A673 (cell line): Measurements from ENCODE around the gene UBD. TPM values are rescaled to one million over a fixed set of nuclear protein-coding genes. Genes with fewer than 3 reads are reported as not detected.

Source experiments
- BruUV-seq: library from RNA; stranded (reverse); fragments of 400-500 nt; replicated peaks from 2 replicates; lab custom pipeline; 2021; lab: Mats Ljungman, UMichigan
- CTCF ChIA-PET: fragments of 300-600 bp; sonication (Branson Sonifier 250); formaldehyde crosslinking; loops from one replicate; lab custom pipeline; 2022; ENCODE audit warnings: antibody characterized with exemption; lab: Charles Lee
- POLR2A ChIA-PET: fragments of 300-600 bp; sonication (Branson Sonifier 250); formaldehyde crosslinking; loops from one replicate; lab custom pipeline; 2022; ENCODE audit warnings: antibody characterized with exemption; ENCODE audit not compliant: low non-redundant PET; lab: Charles Lee
- DNase-seq: peaks from one replicate; pipeline ENCODE4 v3.0.0-alpha.2; 2015; ENCODE audit warnings: low spot score
- H3K27ac ChIP-seq: fragments of 200-600 bp; sonication (generic); 2 replicates; pipeline ENCODE4 v1.5.1; 2016; ENCODE audit warnings: mixed run types, low read depth, mild to moderate bottlenecking, mixed read lengths, antibody characterized with exemption, low read length; ENCODE audit not compliant: poor library complexity, severe bottlenecking
- H3K27me3 ChIP-seq: fragments of 200-600 bp; sonication (generic); replicated peaks from 2 replicates; pipeline ENCODE4 v1.6.1; 2017; ENCODE audit warnings: mixed run types, low read depth, mild to moderate bottlenecking, mixed read lengths, antibody characterized with exemption, low read length; ENCODE audit not compliant: insufficient read depth, poor library complexity
- H3K36me3 ChIP-seq: fragments of 200-600 bp; sonication (generic); 2 replicates; pipeline ENCODE4 v1.6.1; 2016; ENCODE audit warnings: mixed run types, mild to moderate bottlenecking, mixed read lengths, antibody characterized with exemption, low read length; ENCODE audit not compliant: insufficient read depth, poor library complexity, severe bottlenecking
- H3K4me1 ChIP-seq: fragments of 200-600 bp; sonication (generic); 2 replicates; pipeline ENCODE4 v1.6.1; 2017; ENCODE audit warnings: mixed run types, mild to moderate bottlenecking, mixed read lengths, antibody characterized with exemption, low read length; ENCODE audit not compliant: insufficient read depth, poor library complexity, severe bottlenecking
- H3K4me3 ChIP-seq: fragments of 200-600 bp; sonication (generic); 2 replicates; pipeline ENCODE4 v1.5.1; 2016; ENCODE audit warnings: low read depth, mixed run types, mild to moderate bottlenecking, mixed read lengths, low read length; ENCODE audit not compliant: poor library complexity, severe bottlenecking
- H3K9me3 ChIP-seq: fragments of 200-600 bp; sonication (generic); 2 replicates; pipeline ENCODE4 v1.6.1; 2016; ENCODE audit warnings: mixed run types, low read depth, mild to moderate bottlenecking, mixed read lengths, antibody characterized with exemption, low read length; ENCODE audit not compliant: poor library complexity, severe bottlenecking
- EZH2 ChIP-seq: fragments of 200-600 bp; sonication (generic); IDR thresholded peaks from 2 replicates; pipeline ENCODE4 v1.6.1; 2017; ENCODE audit warnings: borderline replicate concordance, low read depth, mild to moderate bottlenecking, mixed read lengths, antibody characterized with exemption, low read length; ENCODE audit not compliant: poor library complexity, severe bottlenecking
- intact Hi-C: fragments of 100-400 bp; cut with micrococcal nuclease; formaldehyde crosslinking; loops from one replicate; pipeline ENCODE4 v1.10.0; 2022; ENCODE audit not compliant: unreplicated experiment
- total RNA-seq: library from RNA; stranded (reverse); gene quantifications from 2 replicates; pipeline ENCODE4 v1.2.3, GENCODE V29; 2021
- TF ChIP-seq, protein P1 (sequence below): fragments of 300-800, 200-600 bp; sonication (generic); conservative IDR thresholded peaks from 2 replicates; pipeline ENCODE4 v1.5.1; 2017; ENCODE audit warnings: low read depth, mild to moderate bottlenecking, antibody characterized with exemption, low read length, moderate library complexity, mixed read lengths

The UBD gene
- total RNA-seq, 1 experiment from 2014 or later, result not detected

GRCh38 chr6:29524044-29524443 lies 35.5 kb downstream of the UBD start:
- Histone ChIP-seq H3K4me3 (no peak overlapping the region), H3K27me3 (peaks cover 15% of the 10 kb centered on the region), H3K36me3 (no peaks in the 10 kb centered on the region), H3K9me3 (peaks cover 9% of the 10 kb centered on the region), H3K4me1 (no peaks in the 10 kb centered on the region), H3K27ac (no peak overlapping the region)
- no peak for DNase-seq
- ChIA-PET CTCF (no interaction called here), POLR2A (no interaction called here)
- intact Hi-C loops, result no loop called here
- TF ChIP-seq EZH2, result no peak
- TF ChIP-seq, protein P1, sequence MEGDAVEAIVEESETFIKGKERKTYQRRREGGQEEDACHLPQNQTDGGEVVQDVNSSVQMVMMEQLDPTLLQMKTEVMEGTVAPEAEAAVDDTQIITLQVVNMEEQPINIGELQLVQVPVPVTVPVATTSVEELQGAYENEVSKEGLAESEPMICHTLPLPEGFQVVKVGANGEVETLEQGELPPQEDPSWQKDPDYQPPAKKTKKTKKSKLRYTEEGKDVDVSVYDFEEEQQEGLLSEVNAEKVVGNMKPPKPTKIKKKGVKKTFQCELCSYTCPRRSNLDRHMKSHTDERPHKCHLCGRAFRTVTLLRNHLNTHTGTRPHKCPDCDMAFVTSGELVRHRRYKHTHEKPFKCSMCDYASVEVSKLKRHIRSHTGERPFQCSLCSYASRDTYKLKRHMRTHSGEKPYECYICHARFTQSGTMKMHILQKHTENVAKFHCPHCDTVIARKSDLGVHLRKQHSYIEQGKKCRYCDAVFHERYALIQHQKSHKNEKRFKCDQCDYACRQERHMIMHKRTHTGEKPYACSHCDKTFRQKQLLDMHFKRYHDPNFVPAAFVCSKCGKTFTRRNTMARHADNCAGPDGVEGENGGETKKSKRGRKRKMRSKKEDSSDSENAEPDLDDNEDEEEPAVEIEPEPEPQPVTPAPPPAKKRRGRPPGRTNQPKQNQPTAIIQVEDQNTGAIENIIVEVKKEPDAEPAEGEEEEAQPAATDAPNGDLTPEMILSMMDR, result no peak
- no TSS peak for BruUV-seq

- H3K27me3 ChIP-seq, result peaks cover 15% of the 10 kb centered on the region
- H3K4me1 ChIP-seq, result no peaks in the 10 kb centered on the region
- no peak for DNase-seq
- H3K4me3 ChIP-seq, result no peak overlapping the region
- ChIA-PET POLR2A (no interaction called here), CTCF (no interaction called here)
- H3K27ac ChIP-seq, result no peak overlapping the region
- intact Hi-C loops, result no loop called here
- H3K9me3 ChIP-seq, result peaks cover 9% of the 10 kb centered on the region
- TF ChIP-seq EZH2, result no peak
- TF ChIP-seq, protein P1, result no peak
- no peaks in the 10 kb centered on the region for H3K36me3 ChIP-seq
- BruUV-seq, result no TSS peak
These were observed 37.3 kb downstream of the UBD start for GRCh38 chr6:29522227-29522626.

GRCh38 chr6:29521006-29521680 lies 38.4 kb downstream of the UBD start:
- Histone ChIP-seq H3K4me3 (no peak overlapping the region), H3K27me3 (peaks cover 15% of the 10 kb centered on the region), H3K27ac (no peak overlapping the region), H3K9me3 (peaks cover 9% of the 10 kb centered on the region), H3K4me1 (no peaks in the 10 kb centered on the region), H3K36me3 (no peaks in the 10 kb centered on the region)
- no peak for DNase-seq
- POLR2A ChIA-PET, result no interaction called here
- intact Hi-C loops, result no loop called here
- TF ChIP-seq EZH2, result no peak
- TF ChIP-seq, protein P1, result no peak
- CTCF ChIA-PET, result no interaction called here
- no TSS peak for BruUV-seq
